DOHH2 (cell line): ENCODE measurements around the gene CYLD.

Experiments
- EZH2phosphoT487 ChIP-seq: fragments of 200-600 bp; sonication (generic); IDR thresholded peaks from 2 replicates; pipeline ENCODE4 v1.6.1; 2017; ENCODE audit warnings: borderline replicate concordance, mild to moderate bottlenecking, antibody characterized with exemption, low read length, moderate library complexity, mixed read lengths
- TF ChIP-seq, protein P1 (sequence below): fragments of 200-600 bp; sonication (generic); IDR thresholded peaks from one replicate; pipeline ENCODE4 v1.5.1; 2014; ENCODE audit warnings: antibody characterized with exemption, mild to moderate bottlenecking, low read depth, low read length; ENCODE audit not compliant: poor library complexity, severe bottlenecking

DNA sequence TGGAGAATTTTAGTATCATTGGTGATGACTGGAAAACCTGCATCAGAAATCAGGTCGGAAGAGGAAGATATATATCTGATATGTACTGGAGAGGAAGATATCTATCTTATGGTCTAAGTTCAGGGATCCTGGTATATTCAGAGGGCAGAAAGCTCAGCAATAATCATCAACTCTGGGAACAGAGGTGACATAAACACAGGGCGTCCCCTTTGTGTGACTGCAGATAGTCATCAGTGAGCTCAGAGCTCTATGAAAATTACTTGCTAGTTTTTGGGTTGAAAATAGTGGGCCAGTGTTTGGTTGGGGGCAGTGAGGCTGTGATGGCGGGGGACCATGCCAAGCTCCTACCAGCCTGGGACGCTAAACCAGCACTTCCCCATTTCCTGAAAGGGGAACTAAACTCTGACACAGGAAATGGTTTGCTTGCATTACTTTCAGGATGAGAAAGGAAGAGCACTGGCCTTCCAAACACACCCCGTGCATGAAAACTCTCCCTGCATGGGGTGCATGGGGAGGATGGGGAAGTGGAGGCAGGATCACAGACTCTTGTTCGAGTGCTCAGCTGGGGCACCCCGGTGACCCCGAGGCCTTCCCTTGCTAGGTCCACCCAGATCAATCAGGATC, 32.7 kb upstream of the CYLD start:
- TF ChIP-seq, protein P1, sequence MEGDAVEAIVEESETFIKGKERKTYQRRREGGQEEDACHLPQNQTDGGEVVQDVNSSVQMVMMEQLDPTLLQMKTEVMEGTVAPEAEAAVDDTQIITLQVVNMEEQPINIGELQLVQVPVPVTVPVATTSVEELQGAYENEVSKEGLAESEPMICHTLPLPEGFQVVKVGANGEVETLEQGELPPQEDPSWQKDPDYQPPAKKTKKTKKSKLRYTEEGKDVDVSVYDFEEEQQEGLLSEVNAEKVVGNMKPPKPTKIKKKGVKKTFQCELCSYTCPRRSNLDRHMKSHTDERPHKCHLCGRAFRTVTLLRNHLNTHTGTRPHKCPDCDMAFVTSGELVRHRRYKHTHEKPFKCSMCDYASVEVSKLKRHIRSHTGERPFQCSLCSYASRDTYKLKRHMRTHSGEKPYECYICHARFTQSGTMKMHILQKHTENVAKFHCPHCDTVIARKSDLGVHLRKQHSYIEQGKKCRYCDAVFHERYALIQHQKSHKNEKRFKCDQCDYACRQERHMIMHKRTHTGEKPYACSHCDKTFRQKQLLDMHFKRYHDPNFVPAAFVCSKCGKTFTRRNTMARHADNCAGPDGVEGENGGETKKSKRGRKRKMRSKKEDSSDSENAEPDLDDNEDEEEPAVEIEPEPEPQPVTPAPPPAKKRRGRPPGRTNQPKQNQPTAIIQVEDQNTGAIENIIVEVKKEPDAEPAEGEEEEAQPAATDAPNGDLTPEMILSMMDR, result no peak
- no peak for TF ChIP-seq EZH2phosphoT487
